ENCODE measurements around the gene PPM1H. TPM values are rescaled to one million over a fixed set of nuclear protein-coding genes. Genes with fewer than 3 reads are reported as not detected.

PPM1H gene
- total RNA-seq, 2 experiments from 2014 or later, result not detected

DNA sequence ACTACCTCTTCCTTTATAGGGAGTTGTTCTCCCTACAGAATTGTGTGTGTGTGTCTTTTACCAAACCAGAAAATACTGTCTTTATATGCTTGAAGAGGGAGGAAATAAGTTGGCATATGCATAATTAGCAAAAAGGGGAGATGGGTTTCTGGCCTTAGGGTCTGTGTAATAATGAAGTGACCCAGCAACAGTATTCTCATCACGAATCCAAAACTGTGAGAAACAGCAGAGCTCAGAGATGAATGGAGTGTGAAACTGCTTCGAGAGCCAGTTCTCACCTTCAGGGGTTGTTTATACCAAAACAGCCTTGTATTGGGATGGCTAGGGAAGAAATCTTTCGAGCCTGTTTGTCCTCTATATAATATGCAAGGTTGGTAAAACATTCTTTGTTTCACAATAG is 240.8 kb downstream of the PPM1H start:
- CTCF ChIA-PET, result interaction anchor here (1.1 kb wide), 1 partner anchor 119 kb away, joined by 3 read pairs; no protein-coding TSS in a partner anchor
- H3K4me3 Mint-ChIP-seq, result no peak overlapping the region
- DNase-seq, result no peak
- no peaks in the 10 kb centered on the region for H3K9me3 Mint-ChIP-seq
- no peaks in the 10 kb centered on the region for H3K4me1 Mint-ChIP-seq (ENCODE audit: low read depth)
- no peaks in the 10 kb centered on the region for H3K36me3 Mint-ChIP-seq (ENCODE audit: low read depth)
- no peak overlapping the region for H3K27ac Mint-ChIP-seq
- no peaks in the 10 kb centered on the region for H3K27me3 Mint-ChIP-seq (ENCODE audit: low read depth)
- intact Hi-C loops (cut with micrococcal nuclease), result no loop called here

DNA sequence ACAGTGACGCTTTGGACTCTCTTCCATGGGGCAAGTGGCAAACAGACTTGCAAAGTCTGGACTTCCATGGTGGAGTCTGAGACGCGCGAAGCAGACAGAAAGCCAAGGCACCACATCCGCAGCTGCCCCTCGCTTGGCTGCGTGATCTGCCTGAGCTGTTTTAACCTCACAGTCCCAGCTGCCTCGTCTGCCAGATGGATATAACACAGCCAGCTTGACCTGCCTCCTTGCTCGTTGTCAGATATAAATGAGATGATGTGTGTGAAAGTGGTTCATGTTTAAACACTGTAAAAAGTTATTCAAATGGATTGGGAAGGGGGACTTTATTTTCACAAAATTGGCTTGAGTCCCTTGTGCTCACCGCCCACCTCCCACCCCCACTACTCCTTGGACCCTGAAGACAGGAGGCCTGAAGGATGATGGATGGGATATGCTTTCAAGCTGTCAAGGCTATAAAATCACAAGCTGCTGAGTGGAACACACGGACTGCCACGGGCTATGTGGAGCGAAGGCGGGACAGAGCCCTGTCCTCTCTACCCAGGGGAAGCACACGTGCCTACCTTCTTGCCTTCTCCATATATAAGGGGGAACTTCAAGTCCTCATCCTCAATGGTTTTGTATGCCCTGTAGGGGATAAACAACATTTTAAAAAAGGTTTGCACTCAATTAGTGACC is 241.4 kb downstream of the PPM1H start:
- H3K27me3 Mint-ChIP-seq (ENCODE audit: low read depth), result no peaks in the 10 kb centered on the region
- CTCF ChIA-PET, result no interaction called here
- H3K27ac Mint-ChIP-seq, result no peak overlapping the region
- no peak for DNase-seq
- no peaks in the 10 kb centered on the region for H3K36me3 Mint-ChIP-seq (ENCODE audit: low read depth)
- H3K4me3 Mint-ChIP-seq, result no peak overlapping the region
- no peaks in the 10 kb centered on the region for H3K4me1 Mint-ChIP-seq (ENCODE audit: low read depth)
- H3K9me3 Mint-ChIP-seq, result no peaks in the 10 kb centered on the region
- intact Hi-C loops (cut with micrococcal nuclease), result no loop called here

DNA sequence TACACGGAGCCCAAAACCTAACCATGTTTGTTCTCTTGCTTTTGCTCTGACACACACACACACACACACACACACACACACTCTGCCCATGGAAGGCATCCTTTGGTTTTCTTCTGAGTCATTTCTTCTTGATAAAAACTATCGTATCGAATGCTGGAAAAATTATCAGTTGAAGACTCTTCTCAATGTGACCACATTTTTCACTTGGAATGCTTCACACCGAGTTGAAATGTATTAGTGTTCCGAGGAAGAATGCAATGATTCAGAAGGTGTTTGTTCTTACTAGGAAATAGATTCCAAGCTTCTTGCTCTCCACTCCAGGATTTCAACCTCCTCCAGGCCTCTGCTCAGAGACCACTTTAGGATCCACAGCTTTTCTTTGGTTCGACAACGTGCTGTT is 242.1 kb downstream of the PPM1H start:
- CTCF ChIA-PET, result no interaction called here
- intact Hi-C loops (cut with micrococcal nuclease), result no loop called here
- Mint-ChIP-seq H3K27ac (no peak overlapping the region), H3K4me1 (ENCODE audit: low read depth) (no peaks in the 10 kb centered on the region), H3K27me3 (ENCODE audit: low read depth) (no peaks in the 10 kb centered on the region), H3K36me3 (ENCODE audit: low read depth) (no peaks in the 10 kb centered on the region), H3K9me3 (no peaks in the 10 kb centered on the region), H3K4me3 (no peak overlapping the region)
- no peak for DNase-seq

DNA sequence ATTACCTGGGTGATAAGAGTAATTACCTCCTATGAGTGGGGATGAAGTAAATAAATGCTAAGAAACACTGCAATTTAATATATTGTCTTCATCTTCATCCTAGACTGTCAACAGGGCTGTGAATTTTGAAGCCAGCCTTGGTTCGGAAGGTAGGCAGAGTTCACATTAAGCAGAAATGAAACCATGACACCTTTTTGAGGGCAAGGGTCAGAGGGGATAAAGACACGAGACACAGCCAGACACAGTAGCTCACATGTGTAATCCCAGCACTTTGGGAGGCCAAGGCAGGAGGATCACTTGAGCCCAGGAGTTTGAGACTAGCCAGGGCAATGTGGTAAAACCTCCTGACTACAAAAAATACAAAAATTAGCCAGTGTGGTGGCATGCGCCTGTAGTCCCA is 243.6 kb downstream of the PPM1H start:
- H3K4me1 Mint-ChIP-seq (ENCODE audit: low read depth), result no peaks in the 10 kb centered on the region
- H3K9me3 Mint-ChIP-seq, result no peaks in the 10 kb centered on the region
- H3K36me3 Mint-ChIP-seq (ENCODE audit: low read depth), result no peaks in the 10 kb centered on the region
- no peak overlapping the region for H3K4me3 Mint-ChIP-seq
- H3K27ac Mint-ChIP-seq, result no peak overlapping the region
- no peak for DNase-seq
- intact Hi-C loops (cut with micrococcal nuclease), result no loop called here
- CTCF ChIA-PET, result interaction anchor here (0.6 kb wide), 1 partner anchor 93 kb away, joined by 4 read pairs; no protein-coding TSS in a partner anchor
- H3K27me3 Mint-ChIP-seq (ENCODE audit: low read depth), result no peaks in the 10 kb centered on the region

DNA sequence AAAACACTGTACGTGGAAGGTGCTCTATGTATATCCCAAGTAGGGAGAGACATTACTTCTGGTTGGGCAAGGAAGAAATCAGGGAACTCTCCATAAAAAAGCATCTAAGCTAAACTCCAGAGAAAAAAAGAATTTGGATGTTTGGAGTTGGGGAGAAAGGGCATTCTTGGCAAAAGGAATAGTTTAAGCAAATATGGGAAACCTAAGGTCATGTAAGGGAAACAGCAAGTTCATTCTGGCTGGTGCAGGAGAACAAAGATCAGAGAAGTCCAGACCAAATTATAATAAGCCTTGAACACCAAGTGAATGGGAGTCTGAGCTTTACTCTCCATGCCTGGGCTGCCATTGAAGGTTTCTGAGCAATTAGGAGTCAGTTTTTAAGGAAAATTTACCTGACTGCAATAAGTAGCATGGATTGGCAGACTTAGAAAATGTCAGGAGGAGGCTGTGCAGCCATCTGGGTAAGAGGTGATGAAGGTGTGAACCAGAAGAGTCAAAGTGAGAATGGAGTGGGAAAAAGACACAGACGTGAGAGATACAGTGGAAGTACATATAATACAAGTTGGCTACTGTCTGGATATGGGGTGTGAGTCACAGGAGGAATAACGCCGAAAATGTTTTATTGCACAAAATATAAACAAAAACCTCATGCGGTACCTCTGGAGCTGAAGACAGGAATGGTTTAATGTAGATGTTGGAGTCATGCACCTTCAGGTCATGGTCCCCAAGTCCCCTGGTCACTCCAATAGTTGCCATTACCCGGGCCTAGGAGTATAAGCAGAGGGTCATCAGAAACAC is 245.7 kb downstream of the PPM1H start:
- Mint-ChIP-seq H3K27ac (no peak overlapping the region), H3K4me1 (ENCODE audit: low read depth) (no peaks in the 10 kb centered on the region), H3K36me3 (ENCODE audit: low read depth) (no peaks in the 10 kb centered on the region), H3K9me3 (no peaks in the 10 kb centered on the region), H3K4me3 (no peak overlapping the region), H3K27me3 (ENCODE audit: low read depth) (peaks cover 2% of the 10 kb centered on the region)
- no peak for DNase-seq
- intact Hi-C loops (cut with micrococcal nuclease), result no loop called here
- CTCF ChIA-PET, result interaction anchor here (1.2 kb wide), 1 partner anchor 105 kb away, joined by 4 read pairs; no protein-coding TSS in a partner anchor

DNA sequence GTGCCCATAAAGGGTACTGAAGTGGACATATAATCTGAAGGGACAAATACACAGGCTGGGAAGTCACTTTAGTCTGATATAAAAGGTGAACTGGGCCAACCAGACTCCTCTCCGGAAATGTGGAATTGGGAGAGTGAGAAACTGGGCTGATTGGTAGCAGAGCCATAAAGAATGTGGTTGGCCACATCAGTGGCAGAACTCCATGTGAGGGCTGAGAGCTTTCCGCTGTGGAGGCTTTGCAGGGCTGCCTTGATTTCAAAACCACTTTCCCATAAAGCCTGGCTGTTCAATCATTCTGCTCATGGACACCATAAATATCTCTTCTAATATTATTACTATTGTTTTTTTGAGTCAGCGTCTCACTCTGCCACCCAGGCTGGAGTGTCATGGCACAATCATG is 248.0 kb downstream of the PPM1H start:
- no peak overlapping the region for H3K4me3 Mint-ChIP-seq
- H3K9me3 Mint-ChIP-seq, result no peaks in the 10 kb centered on the region
- H3K27ac Mint-ChIP-seq, result no peak overlapping the region
- CTCF ChIA-PET, result no interaction called here
- H3K4me1 Mint-ChIP-seq (ENCODE audit: low read depth), result no peaks in the 10 kb centered on the region
- peaks cover 2% of the 10 kb centered on the region for H3K27me3 Mint-ChIP-seq (ENCODE audit: low read depth)
- no peak for DNase-seq
- intact Hi-C loops (cut with micrococcal nuclease), result no loop called here
- no peaks in the 10 kb centered on the region for H3K36me3 Mint-ChIP-seq (ENCODE audit: low read depth)

DNA sequence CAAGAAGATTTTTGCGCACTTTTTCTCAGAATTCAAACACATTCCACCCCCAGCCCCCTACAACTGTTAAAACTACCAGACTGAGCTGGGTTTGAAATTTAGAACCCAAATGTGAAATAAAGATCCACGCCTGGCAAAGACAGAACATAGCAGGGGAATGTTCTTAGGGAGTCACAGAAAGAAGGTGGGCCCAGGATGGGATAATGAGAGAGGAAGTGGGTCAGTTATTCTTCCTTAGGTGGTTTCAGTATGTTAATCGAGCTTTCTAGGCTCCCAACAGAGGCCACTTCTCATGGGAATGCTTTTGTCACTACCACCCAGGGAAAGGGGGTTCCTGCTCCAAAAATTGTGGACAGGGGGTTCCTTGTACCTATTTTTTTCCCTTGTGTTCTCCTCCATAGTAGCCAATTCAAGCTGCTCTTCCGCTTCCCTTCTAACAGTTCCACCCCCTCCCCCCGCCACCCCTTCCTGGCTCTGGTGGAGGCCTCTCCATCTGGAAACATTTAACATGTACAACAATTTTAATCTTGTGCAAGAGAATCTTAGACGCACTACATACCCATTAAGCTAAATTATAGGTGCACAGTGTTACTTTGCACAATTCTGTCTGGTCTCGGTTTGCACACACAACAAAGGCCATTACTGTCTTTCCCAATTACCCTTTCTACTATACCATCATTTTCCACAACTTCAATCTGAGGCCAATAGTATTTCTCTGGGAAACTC is 250.2 kb downstream of the PPM1H start:
- CTCF ChIA-PET, result interaction anchor here (1.4 kb wide), 1 partner anchor 67 kb away, joined by 3 read pairs; no protein-coding TSS in a partner anchor
- Mint-ChIP-seq H3K4me3 (no peak overlapping the region), H3K36me3 (ENCODE audit: low read depth) (no peaks in the 10 kb centered on the region), H3K9me3 (no peaks in the 10 kb centered on the region), H3K4me1 (ENCODE audit: low read depth) (no peaks in the 10 kb centered on the region), H3K27me3 (ENCODE audit: low read depth) (peaks cover 4% of the 10 kb centered on the region), H3K27ac (no peak overlapping the region)
- DNase-seq, result no peak
- intact Hi-C loops (cut with micrococcal nuclease), result no loop called here

DNA sequence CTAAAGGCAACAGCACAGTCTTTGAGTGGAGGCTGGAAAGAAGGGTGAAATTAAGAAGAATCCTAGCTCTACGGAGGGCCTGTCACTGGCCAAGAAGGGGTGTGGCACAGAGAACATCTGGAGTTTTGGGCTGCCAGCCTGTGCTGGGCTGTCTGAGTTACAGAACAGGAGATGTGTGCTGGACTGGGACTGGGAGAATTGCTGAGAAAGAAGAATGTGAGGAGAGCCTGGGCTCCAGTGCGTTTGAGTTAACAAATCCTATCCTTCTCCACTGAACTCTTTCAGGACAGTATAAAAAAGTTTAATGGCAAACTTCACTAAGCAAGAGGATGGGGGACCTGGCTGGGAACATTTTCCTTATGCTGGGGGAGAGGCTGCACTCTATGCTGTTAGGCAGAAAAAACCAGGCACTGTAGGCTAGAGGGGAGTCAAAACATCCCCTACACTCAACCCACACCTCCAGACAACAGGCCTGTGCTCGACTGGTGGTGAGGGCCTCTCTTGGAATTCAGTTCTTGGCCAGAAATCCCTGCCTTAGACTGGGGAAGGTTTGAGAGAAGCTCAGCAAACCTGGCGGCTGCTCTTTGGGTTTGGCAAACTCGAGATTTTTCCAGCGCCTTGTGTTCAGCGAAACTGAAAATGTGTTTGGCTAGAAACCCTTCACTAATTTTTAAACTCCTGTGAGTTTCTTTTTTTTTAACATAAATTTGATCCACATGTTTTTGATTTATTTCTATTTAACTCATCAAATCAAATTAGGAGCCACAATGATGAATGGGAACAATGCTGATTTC is 251.0 kb downstream of the PPM1H start:
- no peak for DNase-seq
- intact Hi-C loops (cut with micrococcal nuclease), result no loop called here
- CTCF ChIA-PET, result interaction anchor here (0.6 to 1.4 kb wide), 2 partner anchors 66 to 98 kb away, joined by 3 read pairs; no protein-coding TSS in a partner anchor
- no peaks in the 10 kb centered on the region for H3K9me3 Mint-ChIP-seq
- no peaks in the 10 kb centered on the region for H3K4me1 Mint-ChIP-seq (ENCODE audit: low read depth)
- no peak overlapping the region for H3K4me3 Mint-ChIP-seq
- H3K27me3 Mint-ChIP-seq (ENCODE audit: low read depth), result peaks cover 6% of the 10 kb centered on the region
- no peak overlapping the region for H3K27ac Mint-ChIP-seq
- no peaks in the 10 kb centered on the region for H3K36me3 Mint-ChIP-seq (ENCODE audit: low read depth)

DNA sequence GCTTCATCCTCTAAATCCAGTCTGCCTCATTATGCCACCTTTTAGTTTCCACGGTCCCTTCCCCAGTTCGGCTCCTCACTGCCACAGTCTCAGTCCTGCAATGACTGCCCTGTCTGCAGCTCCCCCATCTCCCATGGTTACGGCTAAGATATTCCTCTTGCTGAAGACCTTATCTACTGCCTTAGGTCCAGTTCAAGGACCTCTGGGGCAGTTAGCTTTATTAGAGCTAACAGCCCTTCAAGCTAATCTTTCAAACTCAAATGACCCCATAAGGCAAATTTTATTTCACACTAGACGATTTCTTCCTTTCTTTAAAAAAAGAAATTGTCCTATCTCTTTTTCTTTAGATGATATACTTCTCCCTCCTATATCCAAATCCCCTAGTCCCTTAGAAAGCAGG is 253.6 kb downstream of the PPM1H start:
- Mint-ChIP-seq H3K27me3 (ENCODE audit: low read depth) (peaks cover 6% of the 10 kb centered on the region), H3K4me1 (ENCODE audit: low read depth) (no peaks in the 10 kb centered on the region), H3K4me3 (no peak overlapping the region), H3K36me3 (ENCODE audit: low read depth) (no peaks in the 10 kb centered on the region), H3K27ac (no peak overlapping the region), H3K9me3 (peaks cover 5% of the 10 kb centered on the region)
- intact Hi-C loops (cut with micrococcal nuclease), result no loop called here
- no peak for DNase-seq
- CTCF ChIA-PET, result no interaction called here

DNA sequence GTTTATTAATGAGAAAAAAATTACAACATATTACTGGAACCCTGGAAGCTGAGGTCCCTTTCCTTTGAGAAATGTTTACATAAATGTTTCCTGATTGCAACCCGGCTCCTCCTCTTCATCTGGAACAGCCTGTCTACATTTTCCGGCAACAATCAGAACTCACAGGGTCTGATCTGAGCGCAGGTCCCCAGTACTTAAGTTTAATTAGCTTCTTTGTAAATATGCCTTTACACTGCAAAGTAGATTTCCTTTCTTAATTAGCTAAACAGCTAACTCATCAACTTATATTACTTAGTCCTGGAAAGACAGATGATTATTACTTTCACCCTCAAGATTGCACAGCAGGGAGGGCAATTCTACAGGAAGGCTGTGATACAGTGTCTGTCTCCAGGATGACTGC is 255.3 kb downstream of the PPM1H start:
- H3K9me3 Mint-ChIP-seq, result peaks cover 5% of the 10 kb centered on the region
- no peak overlapping the region for H3K27ac Mint-ChIP-seq
- intact Hi-C loops (cut with micrococcal nuclease), result no loop called here
- no peaks in the 10 kb centered on the region for H3K4me1 Mint-ChIP-seq (ENCODE audit: low read depth)
- H3K27me3 Mint-ChIP-seq (ENCODE audit: low read depth), result peaks cover 3% of the 10 kb centered on the region
- no peaks in the 10 kb centered on the region for H3K36me3 Mint-ChIP-seq (ENCODE audit: low read depth)
- DNase-seq, result no peak
- no peak overlapping the region for H3K4me3 Mint-ChIP-seq
- CTCF ChIA-PET, result no interaction called here

DNA sequence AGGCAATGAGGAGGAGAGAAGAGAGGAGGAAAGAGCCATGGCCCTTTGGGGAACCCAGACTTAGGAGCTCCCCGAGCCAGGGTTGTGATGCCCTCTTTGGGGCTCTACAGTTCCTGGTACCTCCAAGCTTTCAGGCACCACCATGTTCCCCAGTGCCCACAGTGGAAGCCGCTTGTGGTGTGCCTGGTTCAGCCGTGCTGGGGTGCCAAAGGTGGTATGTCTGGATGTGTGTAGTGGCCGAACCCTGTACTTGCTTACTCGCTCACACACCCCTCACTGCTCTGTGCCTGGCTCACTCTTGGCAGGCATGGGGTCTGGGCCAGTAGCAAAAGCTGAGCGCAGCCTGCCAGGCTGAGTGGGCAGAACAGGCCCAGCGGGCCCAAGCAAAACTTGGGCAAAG is 257.6 kb downstream of the PPM1H start:
- CTCF ChIA-PET, result interaction anchor here (1.3 kb wide), 1 partner anchor 118 kb away, joined by 4 read pairs; no protein-coding TSS in a partner anchor
- H3K4me1 Mint-ChIP-seq (ENCODE audit: low read depth), result no peaks in the 10 kb centered on the region
- H3K27ac Mint-ChIP-seq, result no peak overlapping the region
- peaks cover 3% of the 10 kb centered on the region for H3K27me3 Mint-ChIP-seq (ENCODE audit: low read depth)
- DNase-seq, result no peak
- H3K9me3 Mint-ChIP-seq, result peaks cover 5% of the 10 kb centered on the region
- intact Hi-C loops (cut with micrococcal nuclease), result no loop called here
- no peaks in the 10 kb centered on the region for H3K36me3 Mint-ChIP-seq (ENCODE audit: low read depth)
- H3K4me3 Mint-ChIP-seq, result no peak overlapping the region
